Stimulated activated naive CD4-positive, alpha-beta T cell (primary cell): ENCODE results near the gene AKAP13.

ENCODE experiments used
- DNase-seq, 6 experiments: peaks; one replicate each; lab custom pipeline; 2025; lab: John Stamatoyannopoulos, UW

AKAP13 gene

DNA sequence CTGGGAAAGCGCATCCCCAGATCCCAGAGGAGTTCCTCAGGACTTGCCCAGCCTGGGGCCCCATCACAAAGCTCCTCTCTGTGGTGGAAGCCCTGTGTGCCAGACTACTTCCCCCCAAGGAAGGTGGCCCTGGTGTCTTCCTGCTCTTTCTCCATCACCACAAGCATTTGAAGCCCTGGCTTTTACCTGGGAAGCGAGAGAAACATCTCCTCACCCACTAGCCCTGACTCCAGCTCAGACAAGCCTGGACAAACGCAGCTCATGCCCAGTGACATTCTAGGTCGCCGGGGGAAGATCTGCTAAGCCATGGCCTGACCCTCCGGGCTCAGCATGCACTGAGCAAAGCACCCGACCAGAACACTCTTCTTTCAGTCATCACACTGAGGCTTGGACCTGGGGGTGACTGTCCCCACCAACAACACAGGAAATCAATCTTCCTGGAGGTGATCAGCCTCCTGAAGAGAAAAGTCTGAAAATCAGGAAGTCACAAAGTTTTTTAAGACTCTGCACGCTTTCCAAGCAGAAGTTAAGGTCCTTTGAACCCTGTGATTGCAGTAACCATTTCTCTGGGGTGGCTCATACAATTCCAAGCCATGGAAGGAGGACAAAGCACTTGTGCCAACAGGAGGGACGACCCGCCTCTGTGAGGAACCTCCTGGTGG is 373.5 kb downstream of the AKAP13 start:
- no peak for DNase-seq

DNA sequence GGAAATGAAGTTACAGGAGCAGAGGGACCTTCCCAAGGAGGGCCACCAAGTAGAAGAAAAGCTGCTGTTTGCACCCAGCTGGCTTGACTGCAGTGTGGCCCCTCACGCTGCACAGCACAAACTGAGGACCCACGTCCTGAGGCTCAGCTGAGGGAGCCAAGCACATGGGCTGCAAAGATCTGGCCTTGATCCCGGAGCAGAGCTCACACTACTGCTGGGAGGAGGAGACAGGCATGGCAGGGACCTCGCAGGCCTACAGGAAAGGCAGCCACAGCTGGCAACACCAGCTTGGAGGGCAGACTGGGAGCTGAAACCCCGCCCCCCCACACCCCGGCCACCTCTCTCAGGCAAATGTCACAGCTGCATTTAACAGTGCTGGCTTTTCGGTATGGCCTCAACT is 374.6 kb downstream of the AKAP13 start:
- no peak for DNase-seq

DNA sequence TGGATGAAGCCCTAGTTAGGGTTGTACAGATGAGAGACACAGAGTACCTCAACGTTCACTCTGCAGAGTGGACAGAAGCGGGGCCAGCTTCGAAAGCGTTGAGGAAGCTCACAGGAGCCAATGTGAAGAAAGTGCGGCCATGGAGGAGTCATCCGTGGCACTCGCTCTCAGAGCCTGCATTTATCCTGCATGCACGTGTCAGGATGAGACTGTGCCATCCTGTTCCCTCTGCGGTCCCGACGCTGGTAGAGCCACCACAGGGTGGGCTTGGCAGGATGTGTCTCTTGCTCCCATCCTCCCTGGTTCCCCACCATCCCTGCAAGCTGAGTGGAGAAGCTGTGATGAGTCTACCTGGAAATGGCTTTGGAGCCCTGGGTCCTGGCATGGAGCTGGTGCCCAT is 375.1 kb downstream of the AKAP13 start:
- DNase-seq, result no peak

DNA sequence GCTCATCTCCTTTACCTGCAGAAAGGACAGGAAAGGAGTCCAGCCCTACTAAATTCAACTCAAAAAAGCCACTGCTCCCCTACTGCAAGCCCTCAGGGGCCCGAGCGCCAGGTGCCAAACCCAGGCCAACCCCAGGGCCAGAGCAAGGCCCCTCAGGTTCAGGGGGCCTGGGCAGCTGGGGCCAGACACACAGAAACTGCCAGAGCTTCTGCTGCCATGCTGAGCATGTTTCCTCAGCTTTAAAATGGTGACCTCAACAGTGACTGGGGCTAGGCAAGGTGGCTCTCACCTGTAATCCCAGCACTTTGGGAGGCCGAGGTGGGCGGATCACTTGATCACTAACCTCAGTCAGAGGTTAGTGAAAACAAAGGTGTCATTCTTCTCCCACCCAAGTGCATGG is 375.5 kb downstream of the AKAP13 start:
- no peak for DNase-seq

DNA sequence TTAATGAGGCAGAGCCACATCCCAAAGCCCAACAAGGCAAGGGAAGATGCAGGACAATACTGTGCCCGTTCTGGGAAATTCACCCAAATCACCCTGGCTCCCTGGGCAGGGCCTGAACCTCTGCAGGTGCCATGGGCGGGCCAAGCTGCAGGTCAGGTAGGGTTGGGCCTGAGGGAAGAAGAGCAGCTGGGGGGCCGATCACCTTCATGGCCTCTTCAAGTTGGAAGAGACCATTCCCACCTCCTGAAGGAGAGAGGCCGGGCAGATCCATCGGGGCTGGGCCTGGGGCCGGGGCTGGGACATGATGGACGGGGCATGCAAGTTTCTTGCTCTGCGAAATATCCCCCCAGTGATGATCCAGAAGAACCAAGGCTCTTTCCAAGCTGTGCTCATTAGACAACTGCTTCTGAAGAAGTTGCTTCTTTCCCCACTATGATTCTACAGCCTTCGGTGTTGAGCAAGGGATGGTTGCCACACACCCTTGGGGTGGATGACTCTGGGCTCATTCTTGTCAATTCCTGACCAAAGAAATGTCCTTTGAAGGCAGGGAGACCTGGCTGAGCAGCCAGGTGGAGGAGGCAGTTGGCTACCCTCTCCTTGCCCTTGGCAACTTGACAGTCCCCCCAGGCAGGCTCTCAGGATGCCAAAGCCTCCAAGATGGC is 376.1 kb downstream of the AKAP13 start:
- DNase-seq, result no peak

DNA sequence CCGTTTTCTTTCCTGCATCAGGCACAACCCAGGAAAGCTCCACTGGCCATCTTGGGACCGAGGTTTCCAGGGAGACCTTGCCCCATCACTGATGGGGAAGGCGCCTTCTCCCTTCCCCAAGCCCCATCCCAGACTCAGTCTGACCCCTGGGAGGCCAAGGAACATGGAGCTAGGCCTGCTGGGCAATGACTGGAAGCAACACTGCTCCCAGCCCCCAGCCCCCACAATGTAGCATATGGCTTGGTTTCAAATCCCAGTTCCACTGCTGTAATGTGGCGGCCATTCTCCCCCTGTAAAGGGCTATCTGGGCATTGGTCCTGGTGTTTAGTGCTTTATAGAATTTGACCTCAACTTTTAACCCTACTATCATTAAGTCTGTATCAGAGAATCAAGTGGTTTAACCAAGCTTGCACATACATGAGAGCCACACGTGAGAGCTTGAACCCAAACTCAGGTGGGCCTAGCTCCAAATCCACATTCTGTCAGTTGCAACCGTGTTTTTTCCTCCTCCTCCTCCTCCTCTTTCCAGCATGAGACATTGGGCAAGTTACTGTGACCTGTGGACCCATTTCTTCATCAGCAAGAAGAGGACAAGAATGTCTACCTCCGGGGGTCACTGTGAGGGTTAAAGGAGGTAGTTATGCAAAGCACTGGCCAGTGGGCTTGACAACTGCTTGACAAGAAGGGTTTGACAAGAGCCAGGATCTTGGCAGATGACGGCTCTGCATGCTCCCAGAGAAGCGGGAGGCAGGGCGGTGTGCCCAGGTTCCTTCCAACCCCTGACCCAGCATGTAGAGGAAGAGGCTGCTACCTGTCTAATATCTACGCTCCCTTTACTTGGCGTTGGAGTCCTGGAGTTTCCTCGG is 376.9 kb downstream of the AKAP13 start:
- DNase-seq, result no peak

DNA sequence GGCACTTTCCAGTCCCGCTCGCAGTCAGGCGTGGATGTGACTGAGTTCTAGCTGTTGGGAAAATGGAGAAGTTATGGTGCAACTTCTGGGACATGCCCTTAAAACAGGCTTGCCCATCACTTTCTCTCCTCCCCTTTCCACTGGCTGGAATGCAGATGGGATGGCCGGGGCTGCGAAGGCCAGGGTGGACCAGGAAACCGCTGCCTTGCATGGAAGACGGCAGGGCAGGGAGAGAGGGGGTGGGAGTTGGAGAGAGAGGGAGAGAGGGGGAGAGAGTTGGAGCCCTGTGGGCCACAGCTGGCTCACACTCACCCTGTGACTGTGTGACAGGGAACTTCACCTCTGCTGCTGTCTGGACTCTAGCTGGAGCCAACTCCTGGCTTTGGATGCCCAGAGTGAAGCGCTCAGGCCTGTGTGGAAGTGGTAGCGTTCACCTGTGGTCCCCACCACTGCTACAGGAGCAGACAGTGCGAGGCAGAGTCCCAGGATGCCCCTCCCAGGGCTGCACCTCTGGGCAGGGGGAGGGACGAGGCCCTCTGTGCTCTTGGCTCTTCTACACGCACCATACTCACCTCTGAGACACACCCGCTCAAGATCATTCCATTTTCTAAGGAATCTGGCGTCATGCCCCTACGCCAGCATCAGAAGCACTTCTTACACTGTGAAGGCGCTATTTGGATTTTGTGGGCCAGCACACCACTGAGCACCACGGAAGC is 377.7 kb downstream of the AKAP13 start:
- no peak for DNase-seq

DNA sequence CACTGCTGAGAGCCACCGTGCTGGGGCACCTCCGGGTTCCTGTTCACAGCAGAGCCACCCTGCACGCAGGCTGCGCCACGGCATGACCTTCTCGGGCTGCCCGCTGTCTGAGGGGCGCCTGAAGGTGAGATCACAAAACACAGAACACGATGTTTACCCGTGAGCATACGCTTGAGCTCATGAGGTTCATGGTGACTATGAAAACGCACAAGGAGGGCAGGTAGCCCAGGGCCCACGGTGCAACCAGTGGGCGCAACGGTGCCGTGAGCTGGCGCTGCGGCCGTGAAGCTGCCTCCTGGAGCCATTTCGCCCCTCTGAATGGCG is 378.2 kb downstream of the AKAP13 start:
- no peak for DNase-seq

DNA sequence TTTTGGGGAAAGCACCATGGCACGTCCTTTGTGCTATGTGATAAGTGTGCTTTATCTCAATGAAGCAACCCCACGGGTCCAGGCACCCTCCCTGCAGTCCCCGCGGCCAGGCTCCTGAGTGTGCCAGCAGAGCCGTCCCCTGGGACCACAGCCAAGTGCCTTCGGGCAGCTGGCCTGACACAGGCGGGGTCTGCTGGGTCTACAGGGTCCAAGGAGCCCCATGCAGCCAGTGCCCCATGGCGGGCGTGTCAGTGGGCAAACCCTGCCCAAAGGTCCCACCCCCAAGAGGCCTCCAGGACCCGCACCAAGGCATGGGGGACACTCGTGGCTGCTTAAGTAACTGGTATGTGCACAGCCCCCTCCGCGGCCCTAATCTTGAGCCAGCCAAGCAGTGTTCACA is 379.0 kb downstream of the AKAP13 start:
- DNase-seq, result no peak

DNA sequence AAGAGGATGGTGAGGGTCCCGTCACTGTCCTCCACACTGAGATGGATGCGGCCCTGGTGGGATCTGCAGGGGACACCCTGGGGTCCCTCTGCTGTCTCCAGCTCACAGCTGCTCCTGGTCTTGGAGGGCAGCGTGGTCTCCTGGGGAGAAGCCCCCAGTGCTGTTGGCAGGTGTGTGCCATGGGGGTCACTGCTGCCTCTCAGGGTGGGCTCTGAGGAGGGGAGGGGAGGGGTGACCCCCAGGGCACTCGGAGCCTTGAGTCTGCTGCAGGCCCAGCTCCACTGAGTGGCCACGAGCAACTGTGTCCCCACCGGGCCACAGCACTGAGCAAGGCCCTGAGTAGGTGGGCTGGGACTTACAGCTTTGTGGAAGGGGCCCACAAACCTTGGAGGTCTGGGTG is 379.6 kb downstream of the AKAP13 start:
- peak in 4 of 6 experiments; percentile 31 to 95 (median 90) for DNase-seq

DNA sequence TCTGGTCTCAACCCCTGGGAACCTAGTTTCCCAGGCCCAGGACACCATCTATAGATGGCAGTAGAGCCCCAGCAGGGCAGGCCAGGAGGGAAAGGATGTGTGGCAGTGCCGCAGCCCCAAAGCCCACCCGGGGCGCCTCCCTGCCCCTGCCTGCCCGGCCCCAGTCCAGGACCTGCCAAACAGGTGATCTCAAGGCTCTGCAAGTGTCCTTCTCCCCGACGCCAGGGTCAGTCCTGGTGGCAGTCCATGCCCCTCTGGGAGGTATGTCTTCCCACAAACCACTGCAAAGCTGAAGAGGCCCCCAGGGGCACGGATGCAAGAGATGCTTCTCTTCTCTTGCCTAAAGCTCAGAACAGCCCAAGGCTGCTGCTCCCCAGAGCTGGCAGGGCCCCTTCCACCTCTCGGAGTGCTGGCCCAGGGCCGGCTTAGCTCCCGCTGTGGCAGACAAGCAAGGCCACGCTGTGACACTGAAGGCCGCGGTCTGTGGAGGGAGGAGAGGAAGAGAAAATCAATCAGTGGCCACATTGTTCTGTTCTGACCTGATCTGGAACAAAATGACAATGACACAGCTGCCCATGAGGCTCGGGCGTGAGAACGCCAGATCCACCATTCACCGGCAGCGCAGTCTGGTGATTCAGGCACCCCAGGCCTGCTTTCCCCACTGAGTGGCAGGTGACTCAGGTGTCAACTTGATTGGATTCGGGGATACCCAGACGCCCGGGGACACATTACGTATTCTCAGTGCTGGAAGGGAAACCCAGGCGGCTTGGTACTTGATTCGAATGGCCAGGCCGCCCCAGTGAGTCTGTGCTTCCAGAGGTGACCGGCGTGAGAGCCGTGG is 380.3 kb downstream of the AKAP13 start:
- no peak for DNase-seq

DNA sequence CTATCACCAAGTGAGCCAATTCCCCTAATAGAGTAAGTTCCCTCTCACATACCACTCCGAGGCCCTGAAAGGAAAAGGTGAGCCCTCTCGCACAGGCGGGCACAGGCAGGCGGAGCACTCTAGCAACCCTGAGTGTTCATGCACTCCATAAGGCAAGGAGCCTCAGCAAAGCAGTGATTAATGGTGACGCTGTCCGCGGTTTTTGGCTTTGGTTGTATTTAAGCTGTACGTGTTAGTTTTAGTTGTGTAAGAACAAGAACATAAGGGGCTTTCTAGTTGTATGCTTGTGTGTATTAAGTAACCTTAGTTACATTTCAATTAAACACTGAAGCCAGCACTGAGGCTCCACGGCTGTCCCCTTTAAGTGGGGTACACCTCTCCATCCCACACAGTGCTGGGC is 381.2 kb downstream of the AKAP13 start:
- DNase-seq, result no peak

DNA sequence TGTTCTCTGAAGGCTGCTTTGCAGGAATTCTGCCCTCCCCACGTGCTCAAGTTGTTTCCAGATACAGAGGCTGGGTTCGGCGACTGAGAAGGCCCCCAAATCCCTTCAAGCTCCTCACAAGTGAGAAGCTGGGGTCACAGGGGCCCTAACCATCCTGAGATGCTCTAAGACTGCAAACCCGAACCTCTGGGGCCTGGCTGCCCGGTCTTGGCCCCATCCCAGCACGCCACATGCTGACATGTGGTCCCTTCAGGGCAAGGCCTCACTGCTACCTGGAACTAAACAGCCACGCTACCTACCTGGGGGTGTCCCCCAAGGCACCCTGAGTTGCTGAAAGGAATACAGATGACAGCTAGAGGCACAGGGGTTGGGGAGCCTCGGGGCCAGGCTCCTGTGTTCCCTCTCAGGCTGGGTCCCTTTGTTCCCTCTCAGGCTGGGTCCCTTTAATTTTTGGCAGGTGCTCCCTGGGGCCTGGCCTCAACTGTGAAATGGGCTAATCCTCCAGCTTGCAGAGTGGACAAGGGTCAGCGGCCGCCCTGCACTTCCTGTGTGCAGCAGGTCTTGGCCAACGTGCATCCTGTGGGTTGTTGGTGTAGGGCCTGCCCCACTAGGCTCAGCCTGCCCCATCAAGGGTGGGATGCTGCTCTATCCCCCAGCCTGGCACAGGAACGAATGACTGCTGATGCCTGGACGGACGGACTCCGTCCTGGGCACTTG is 381.8 kb downstream of the AKAP13 start:
- no peak for DNase-seq

DNA sequence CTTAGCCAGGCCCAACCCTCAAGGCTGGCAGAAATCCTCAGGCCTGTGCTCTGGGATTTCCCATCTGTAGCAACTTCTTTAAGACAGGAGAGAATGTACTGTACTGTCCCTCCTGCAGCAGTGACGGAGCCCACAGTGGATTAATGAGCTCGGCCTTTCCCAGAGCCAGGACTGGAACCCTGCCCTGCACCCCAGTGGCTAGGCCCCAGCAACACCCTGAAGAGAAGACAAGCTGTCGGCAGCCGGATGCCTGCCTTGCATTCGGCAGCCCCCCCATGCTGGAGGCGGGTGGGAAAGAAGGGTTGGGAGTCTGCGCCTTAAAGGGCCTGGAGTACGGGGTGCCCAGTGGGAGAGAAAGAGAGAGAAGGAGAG is 382.3 kb downstream of the AKAP13 start:
- DNase-seq, result no peak

DNA sequence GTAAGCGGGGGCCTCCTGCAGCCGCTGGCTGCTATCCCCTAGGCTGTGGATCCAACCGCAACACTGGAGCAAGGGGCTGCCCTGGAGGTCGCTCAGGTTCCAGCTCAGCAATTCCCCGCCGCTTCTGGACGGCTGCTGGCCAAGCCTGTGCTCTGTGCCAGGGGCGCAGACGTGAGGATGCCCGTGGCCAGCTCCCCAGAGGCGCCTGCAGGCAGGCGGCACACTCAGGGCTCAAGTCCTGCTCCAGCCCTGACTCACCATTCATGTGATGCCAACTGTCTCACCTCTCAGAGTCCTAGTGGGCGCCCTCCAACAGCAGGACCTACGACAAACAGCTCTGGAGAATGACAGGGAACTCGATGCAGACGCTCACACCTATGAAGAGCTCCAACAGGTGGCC is 382.8 kb downstream of the AKAP13 start:
- no peak for DNase-seq

DNA sequence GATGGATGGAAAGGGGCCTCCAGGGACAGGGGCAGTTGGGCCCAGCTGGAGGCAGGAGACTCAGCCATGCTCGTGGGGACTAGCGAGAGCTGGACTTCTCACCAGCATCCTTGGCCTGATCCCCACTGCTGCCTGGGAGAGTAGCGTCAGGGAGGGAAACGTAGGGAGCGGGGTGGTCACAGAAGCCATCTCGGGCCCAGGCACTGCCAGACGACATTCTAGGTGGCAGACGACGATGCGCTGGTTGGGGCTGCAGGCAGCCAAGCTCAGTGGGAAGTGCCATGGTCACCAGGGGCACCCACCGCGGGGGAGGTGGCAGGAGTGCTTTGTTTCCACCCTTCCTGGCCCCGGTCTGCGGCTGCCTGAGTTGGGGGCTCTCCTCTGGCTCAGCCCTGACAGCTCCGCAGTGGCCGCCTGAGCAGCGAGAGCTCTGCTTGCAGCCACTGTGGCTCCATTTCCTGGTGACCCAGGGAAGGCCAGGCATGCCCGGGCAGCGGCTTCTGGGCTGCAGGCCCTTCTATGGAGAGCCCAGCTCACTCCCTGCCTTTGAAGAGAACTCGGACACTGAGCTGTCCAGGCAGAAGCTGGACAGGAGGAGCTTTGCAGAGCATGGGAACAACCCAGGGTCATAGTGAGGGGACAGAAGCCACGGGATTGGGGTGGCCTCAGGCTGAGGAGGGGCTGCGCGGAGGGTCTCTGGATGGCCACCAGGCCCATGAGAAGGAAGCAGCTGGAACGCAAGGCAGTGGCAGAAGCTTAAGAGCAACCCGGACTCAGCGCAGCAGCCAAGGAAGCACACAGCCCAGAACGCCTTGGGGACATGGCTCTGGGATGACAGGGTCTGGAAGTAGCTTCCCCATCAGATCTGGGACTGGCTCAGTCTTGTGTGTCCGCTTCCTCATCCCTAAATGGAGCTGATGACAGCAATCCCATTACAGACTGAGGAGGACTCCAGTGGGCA is 383.6 kb downstream of the AKAP13 start:
- DNase-seq, result no peak

DNA sequence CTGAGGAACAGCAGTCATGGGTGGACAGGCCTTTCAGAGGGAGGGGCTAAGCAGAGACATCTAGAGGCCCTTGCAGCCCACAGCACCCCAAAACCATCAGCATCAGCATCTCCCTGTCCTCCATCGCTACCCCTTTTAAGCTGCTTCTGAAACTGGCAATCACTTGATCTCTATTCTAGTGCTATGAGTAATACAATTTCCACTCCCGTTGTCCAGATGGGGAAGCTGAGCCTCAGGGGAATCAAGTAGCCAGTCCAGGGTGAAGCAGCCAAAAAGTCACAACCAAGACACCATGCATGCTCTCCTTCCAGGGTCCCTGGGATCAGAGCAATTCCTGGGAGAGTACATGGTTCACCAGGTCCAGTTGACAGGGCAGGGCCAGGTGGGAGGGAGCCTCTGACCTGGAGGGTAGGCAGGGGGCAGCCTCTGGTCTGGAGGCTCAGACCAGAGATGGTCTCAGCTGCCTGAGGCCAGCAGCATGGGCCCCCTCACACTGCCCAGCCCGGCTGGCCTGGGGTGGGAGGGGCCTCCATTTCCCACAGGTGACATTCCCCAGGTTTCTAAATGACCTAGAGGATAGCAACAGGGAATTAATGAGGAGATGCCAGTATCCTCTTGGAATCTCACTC is 384.4 kb downstream of the AKAP13 start:
- no peak for DNase-seq

DNA sequence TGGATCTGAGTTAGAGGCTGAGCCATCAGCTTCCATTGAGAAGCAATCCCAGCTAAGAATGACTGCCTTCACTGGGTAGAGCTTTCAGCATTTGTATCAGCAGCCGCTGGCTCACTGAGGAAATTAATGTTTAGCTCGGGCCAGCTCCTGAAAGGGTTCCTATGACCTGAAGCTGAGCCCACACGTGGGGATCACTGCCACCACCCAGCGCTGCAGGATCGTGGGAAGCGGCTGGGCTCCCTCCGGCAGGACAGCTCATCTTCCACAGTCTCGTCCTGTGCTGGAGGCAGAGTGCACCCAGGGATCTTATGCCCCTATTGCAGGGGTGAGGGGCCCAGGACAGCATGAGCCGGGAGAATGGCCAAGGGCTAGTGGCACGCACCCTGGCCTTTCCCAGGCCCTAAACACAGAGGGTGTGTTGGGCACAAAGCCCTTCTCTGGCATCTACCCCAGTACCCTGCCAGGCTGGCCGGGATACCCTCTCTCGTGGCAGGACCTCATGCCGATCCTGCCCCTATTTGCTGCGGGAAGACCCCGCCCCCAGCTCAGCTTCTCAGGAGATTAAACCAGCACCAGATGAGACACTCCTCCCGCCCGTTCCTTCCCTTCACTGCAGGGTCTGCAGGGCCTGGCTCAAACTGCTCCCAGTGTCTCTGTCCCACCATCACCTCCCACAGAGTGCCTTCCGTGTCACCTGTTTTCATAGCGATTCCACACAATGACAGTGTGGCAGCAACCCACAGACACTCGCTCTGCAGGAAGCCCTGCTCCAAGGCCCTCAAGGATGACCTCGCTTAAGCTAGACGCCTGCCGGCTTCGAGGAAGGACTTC is 385.8 kb downstream of the AKAP13 start:
- no peak for DNase-seq
